CD4-positive, alpha-beta T cell treated with Interleukin-21 for 1 hour (primary cell): ENCODE measurements around the gene RECQL.

Experiments used
- DNase-seq: peaks from one replicate; pipeline ENCODE4 v3.0.0-alpha.2; 2020

RECQL gene, protein sequence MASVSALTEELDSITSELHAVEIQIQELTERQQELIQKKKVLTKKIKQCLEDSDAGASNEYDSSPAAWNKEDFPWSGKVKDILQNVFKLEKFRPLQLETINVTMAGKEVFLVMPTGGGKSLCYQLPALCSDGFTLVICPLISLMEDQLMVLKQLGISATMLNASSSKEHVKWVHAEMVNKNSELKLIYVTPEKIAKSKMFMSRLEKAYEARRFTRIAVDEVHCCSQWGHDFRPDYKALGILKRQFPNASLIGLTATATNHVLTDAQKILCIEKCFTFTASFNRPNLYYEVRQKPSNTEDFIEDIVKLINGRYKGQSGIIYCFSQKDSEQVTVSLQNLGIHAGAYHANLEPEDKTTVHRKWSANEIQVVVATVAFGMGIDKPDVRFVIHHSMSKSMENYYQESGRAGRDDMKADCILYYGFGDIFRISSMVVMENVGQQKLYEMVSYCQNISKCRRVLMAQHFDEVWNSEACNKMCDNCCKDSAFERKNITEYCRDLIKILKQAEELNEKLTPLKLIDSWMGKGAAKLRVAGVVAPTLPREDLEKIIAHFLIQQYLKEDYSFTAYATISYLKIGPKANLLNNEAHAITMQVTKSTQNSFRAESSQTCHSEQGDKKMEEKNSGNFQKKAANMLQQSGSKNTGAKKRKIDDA

DNA sequence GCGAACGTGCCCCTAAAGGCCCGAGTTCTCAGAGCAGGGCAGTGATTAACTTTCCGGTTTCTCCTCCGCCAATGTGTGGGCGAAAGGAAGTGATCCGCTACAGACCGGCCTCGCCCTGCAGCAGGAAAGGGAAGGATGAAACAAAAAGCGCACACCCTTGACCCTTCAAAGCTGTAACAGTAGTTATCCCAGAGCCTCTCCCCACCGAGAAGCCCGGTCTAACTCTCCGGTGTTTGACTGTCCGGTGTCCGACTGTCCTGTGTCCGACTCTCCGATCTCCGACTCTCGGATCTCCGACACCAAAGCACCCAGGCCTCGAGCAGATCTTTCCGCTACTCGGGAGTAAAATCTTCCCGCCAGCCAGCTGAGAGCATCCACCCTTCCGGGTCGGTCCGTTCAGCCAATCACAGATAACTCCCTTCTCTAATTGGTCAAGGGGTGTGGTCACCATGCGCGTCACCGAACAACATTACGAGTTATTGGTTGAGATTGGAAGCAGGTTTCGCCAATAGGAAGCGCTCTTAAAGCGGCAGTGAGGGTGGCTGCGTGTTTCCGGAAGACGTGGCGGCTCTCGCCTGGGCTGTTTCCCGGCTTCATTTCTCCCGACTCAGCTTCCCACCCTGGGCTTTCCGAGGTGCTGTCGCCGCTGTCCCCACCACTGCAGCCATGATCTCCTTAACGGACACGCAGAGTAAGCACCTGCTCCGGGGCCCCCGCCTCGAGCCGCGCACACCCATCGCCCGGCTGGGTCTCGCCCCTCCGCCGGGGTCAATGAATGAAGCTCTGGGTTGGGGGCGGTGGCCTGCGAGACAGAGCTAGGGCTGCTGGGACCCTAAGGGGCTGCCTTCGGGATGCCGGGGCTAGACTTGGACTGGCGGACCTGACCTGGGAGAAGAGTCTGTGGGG lies at the start of gene RECQL, which contains the start of gene GOLT1B:
TSS of gene RECQL (minus strand) at position 378 of the 906 bp plus-strand sequence. CDS start 2,065 bp downstream, outside the sequence.
TSS of gene GOLT1B (plus strand) at position 532 of the 906 bp plus-strand sequence. CDS start at position 667, 135 bp downstream.
- peak; percentile 96 for DNase-seq

DNA sequence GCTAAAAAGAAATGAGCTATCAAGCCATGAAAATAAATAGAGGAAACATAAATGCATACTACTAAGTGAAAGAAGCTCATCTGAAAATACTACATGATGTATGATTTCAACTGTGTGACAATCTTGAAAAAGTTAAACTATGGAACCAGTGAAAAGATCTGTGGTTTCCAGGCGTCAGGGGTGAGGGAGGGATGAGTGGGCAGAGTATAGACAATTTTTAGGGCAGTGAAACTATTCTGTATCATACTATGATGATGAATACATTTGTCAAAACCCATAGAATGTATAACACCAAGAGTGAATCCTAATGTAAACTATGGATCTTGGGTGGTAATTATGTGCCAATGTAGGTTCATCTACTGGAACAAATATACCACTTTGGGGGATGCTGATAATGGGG lies 46.0 kb upstream of the RECQL start:
- no peak for DNase-seq

DNA sequence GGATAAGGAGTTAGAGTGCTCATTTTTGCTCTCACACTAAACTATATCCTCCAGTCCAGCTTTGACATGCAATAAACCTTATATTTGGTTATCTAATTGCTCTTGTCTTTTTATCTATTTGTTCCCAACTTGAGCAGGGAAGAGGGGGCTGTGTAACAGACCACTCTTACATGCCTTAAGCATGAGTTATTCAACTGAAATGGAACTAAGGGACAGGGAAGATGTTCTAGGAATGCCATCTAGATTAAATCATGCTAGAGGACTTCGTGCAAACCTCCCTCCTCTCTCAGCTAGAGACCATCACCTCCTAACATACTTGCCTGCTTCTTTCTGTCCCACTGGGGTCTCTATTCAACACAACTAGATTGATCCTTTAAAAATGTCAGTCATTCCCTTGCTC lies 45.3 kb upstream of the RECQL start:
- no peak for DNase-seq

DNA sequence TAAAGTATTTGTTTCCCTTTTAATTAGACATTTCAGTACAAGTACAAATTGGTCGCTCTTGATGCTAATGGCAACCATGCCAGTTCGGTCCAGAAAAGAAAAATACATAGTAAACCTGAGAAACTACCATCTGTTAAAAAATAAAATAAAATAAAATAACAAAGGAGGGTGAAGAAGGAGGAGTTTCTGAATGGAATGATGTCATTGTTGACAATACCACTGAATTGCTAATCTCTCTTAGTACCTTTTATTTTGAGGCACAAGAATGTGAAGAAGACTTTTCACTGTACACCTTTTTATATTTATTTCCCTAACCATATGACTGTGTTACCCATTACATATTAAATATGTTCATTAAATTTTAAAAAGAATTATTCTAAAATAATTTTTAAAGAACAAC lies 44.1 kb upstream of the RECQL start:
- no peak for DNase-seq

DNA sequence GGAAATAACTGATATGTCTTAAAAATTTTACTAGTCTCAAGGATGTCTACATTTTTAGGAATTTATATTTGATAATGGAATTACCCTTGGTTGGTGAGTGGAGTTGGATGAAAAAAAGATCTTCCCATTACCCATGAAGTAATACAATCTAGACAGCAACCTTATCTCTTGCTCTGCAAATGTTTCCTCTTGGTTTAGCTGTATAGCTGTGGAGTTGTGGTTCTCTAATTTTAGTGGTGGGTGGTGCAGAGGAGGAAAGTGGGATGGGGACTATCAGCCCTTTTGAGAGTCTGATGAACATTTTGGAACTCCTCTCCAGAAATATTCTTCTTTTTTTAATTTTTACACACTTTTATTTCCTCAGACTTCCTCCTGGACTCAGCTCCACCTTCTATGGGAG lies 41.7 kb upstream of the RECQL start:
- DNase-seq: no peak

DNA sequence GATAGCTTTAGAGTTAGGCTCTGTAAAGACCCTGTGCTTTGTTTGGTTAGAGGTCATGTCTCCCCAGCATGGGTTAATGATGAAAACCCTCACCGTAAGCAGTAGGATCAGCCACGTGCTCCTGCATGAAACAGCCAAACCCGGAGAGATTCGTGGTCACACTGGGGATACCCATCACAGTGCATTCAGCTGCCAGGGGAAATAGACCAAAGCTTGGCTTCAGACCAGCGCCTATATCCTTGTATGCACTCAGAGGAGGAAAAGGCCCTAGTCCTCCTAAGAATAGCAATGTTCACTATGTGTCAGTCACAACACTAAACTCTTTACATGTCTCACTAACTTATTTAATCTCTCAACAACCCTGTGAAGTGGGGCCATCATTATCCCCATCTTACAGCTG lies 41.0 kb upstream of the RECQL start:
- DNase-seq: no peak

DNA sequence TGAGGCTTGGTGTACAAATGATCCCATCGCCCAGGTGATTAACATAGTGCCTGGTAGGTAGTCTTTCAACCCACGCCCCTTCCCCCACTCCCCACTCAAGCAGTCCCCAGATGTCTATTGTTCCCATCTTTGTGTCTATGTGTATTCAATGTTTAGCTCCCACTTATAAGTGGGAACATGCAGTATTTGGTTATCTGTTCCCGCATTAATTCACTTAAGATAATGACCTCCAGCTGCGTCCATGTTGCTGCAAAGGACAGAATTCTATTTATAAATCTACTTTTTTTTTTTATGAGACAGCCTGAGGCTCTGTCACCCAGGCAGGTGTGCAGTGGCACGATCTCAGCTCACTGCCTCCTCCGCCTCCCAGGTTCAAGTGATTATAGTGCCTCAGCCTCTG lies 40.3 kb upstream of the RECQL start:
- DNase-seq: no peak

DNA sequence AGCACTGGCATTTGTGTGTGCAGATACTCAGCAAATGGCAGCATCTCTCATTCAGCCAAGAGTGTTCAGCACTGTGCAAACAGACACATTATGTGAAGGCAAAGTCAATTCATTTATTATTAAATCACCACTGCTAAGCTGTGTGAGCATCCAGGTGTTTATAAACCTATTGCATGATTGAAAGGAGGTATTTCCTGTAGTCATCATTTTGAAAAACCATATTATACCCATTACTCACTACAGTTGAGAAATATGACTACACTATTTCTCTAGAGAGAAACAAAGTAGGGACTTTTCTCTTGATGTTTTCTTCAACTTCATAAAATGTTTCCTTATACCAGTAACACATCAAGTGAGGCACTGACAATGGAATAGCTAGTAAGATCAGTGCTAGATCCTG lies 38.4 kb upstream of the RECQL start:
- DNase-seq: no peak

DNA sequence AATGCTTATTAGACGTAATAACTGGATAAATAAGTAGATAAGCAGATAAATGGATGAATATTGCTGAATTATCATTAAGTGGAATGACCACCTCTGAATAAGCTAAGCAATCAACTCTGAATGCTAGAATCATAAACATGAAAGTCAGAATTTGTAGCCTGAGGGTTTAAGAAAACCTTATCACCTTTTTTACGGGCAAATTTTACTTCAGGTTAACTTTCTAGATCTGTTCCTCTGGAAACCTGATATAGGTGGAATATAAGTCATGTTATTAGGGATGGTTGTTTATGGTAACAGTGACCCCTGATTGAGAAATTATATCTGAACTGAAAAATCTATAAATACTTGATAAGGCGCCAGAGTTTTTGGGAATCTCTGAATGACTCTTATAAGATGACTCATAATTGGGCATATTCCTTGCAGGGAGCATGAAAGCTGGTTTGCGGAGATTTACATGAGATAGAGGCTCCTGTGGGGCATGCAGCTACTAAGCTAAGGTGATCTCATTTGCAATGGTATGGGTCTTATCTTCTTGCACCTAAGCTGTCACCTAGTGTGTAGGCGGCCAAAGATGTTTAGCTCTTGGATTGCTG lies 36.7 kb upstream of the RECQL start:
- DNase-seq: no peak

DNA sequence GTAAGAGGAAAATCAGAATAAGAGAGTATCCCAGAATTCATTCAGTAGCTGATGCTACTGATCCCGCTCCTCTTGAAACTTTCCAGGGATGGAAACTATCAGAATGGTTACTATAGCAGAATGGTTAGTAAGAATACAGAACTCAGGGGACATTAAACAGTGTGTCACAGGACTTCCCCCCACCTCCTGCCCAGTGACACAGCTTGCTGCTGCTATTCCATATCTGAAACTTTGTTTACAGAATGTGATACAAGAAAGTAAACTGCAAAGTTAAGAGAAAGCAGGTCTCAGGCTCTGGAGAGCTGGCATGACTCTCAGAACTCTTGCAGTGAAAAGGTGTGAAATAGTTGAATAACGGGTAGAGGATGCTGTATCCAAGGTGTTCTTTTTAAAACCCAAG lies 28.0 kb upstream of the RECQL start:
- no peak for DNase-seq

DNA sequence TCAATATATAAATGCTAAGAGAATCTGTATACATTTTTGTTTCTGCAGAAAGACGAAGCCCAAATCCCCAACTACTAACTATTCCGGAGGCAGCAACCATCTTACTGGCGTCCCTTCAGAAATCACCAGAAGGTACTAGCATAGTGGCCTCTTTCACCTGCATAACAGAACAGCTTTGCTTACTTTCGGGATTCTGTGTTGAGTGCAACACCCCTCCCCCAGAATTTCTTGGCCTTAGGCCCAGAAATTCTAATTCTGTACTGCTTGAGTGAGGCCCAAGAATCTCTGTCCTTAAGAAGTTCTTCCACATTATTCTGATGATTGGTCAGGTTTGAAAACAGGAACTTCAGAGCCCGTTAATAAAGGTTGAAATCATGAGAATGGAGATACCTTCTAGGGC lies 27.5 kb upstream of the RECQL start:
- DNase-seq: no peak

DNA sequence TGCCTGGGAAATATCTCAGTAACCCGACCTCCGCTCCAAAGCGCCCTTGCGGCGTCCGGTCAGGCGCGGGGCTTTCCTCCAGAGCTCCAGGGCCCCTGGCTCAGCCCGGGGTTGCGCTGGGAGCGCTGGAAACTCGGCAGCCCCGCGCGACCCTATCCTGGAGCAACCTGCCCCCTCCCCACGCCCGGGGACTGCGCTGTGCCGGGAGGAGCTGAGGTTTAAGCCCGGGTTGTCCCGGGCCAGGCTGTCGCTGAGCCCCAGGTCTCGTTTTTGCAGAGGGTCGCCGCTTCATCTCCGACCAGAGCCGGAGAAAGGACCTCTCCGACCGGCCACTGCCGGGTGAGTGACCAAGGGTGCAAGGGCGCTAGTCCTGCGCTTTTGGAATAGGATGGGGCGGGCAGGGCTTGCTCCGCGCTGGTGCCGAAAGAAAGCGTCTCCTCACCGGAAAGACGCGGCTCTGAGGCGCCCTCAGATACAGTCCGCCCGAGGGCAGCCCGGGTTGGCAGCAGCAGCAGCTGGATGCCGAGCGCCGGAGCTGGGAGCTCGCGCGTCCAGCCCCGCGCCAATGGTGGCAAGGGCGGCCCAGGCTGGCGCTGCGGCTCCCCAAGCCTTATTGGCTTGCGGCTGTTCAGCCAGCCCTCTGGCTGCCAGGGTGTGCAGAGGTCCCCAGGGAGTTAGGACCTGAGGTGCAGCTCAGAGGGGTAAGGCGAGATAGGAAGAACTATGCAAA lies 26.2 kb upstream of the RECQL start:
- DNase-seq: peak; percentile 56

DNA sequence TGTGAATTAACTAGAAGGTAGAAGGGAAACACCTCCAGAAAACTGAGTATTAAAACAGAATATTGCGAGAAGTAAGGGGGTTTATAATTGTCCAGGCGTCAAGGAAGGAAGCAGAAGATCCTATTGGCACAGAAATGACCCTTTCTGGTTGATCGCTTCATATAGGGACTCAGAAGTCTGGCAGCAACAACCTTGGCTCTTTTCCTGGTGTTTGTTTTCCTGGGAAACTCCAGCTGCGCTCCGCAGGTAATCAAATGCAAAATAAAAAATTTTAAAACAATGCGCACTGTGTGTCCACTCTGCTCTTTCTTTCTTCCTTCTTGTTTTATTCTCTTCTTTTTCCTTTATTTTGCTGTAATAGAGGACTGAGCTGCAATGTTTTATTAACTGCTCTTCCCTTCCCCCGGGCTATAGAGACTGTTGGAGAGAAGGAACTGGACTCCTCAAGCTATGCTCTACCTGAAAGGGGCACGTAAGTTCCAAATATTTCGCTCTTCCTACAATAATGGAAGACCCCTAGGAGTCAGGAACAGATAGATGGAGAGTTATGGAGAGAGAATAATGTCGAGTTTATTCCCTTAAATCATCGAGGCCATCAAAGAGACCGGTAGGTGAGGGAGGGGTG lies 25.4 kb upstream of the RECQL start:
- DNase-seq: no peak

DNA sequence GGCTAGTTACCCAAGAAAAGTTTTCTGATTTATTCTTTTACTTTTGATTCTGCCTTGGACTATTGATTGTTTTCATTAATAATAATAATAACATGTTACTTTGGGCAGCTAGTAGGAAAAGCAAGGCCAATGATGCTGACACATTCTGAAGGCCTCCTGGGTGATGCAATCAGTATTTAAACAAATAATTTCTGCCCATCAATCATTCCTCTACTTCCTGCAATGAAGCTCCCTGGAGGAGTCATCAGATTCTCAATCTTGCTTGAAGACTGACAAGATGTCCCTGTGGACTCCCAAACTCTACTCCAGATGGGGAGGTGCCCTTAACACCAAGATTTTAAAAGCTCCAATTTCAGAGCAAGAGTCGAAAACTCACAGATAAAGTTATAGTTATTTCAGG lies 24.6 kb upstream of the RECQL start, which contains the start of gene SPX:
TSS of gene SPX (plus strand) at position 244 of the 400 bp plus-strand sequence. CDS start 177 bp downstream, outside the sequence.
- no peak for DNase-seq

DNA sequence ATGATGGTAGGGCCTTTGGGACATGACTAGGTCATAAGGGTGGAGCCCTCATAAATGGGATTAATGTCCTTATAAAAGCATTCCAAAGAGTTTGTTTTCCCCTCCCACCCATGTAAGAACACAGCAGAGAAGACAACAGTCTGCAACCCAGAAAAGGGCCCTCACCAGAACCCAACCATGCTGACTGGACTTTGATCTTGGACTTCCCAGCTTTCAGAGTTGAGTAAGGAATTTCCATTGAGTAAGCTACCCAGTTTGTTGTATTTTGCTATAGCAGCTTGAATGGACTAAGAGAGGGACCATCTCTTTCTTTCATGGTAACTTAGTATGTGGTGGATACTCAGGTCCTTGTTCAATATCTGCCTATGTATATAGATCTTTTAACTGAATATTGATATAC lies 21.7 kb upstream of the RECQL start:
- no peak for DNase-seq

DNA sequence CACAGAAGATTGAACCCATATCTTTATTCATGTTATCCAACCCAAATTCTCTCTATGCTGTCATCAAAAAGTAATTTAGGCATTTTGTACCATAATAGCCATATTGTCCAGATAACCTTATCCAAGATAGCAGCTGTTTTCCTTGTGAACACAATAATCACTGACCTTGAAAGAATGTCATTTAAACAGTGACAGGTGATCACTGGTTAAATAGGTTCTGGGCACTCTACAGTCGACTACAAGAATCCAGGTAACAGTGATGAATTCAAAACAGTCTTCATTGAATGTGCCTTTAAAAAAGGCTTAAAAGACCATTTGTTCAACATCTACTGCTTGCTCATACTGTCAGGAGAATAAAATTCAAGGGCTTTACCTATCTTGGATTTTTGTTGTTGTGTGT lies 20.1 kb upstream of the RECQL start:
- DNase-seq: no peak

DNA sequence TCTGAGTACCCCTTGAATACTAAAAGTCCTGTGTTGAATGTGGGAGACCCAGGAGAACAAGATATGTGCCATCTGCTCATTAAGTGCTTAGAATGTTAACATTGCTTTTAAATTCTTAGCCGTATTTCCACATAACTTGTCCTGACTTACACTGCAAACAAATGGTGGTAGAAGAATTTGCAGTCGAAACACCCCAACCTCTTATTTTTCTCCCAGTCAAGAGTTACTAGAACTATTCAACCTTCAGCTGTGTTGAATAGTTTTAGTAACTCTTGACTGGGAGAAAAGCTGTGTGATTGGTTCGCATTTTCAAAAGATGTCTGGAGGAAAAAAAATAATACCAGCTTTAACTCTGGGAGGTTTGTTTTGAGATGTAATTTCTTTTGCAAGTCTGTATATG lies 17.0 kb upstream of the RECQL start:
- no peak for DNase-seq

DNA sequence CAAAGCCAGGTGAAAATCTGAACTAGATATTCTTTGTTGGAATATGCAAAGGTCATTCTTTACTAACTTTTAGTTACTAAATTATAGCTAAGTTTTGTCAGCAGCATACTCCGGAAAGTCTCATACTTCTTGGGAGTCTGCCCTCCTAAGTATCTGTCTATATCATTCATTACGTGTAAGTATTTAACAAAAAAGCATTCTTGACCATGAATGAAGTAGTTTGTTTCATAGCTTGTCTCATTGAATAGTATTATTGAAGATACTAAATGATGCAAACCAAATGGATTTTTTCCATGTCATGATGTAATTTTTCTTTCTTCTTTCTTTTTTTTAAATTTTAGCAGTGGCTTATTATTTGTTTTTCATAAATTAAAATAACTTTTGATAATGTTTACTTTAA lies 14.8 kb upstream of the RECQL start:
- no peak for DNase-seq

DNA sequence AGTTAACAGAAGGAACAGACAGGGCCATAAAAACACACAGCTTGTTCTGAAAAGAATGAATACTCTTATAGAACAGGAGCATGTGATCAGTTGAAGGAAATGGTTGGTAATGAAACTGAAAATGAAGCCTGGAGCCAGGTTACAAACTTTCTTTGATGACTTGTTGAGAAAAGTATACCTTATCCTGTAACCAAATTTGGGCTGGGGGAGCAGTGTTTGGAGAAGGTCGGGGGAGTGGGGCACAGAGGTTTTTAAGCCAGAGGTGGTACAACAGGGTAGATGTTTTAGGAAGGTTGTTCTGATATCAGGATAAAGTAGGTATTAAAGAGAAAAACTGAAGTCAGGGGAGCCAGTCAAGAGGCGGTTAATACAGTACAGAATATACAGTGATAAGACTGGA lies 8.3 kb upstream of the RECQL start:
- peak; percentile 45 for DNase-seq

DNA sequence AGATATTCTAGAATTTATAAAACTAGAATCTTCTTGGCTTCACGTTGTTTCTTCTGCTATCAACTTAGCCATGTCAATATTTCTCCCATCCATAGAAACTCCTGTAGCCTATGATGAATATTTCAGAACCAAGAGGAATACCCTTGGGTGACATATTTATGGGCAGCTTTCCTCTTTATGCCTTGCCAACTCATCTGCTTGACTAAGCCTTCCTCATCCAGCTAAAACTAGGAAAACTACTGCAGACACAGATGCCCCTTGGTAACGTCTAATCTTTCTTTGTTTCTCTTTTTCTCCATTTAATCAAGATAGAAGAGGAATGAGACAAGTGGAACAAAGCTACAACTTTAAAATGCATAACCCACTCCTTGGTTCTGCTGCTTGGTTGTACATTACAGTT lies 6.4 kb upstream of the RECQL start:
- DNase-seq: no peak

DNA sequence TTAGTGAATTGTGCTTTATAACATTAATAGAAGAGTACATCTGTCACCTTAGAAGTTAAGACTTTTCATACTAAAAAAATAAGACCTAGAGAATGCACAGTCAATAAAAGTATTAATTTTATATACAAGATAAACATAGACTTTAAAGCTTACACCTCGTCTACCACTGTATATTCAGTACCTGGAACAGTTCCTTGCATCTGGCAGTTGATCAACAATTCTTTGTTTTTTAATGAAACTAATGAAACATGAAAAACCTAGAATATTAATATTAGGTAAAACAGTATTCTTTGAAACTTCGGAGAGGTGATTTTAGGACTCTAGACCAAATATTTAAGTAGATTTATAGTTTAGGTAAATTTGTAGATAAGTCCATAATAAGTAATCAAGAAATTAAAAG lies 4.5 kb upstream of the RECQL start:
- no peak for DNase-seq

DNA sequence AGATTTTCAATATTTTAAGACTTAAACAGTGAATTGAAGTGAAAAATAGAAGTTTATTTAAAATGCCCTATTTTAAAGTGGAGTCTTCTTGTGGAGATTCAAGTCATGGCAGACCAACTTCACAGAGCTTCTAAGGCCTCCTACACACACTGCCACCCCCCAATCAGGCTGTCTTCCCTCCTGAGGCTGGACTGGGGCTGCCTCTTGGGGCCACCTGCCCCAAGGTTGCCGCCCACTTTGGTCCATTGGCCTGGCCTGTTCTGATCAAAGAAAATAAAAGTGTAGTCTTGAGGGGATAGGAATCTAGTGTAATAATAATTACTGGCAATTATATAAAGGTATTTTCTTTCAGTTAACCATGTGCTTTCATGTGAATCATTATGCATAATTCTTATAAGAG lies 1.4 kb upstream of the RECQL start:
- DNase-seq: no peak
